IPS DF 4.7 (cell line): ENCODE data around the gene COL11A2.

ENCODE experiments used
- DNase-seq: peaks from one replicate; pipeline ENCODE4 v3.0.0-alpha.2; 2013; ENCODE audit warnings: low spot score; ENCODE audit errors: extremely low read depth

COL11A2 gene

GRCh38 chr6:33172688-33173534, 19.4 kb downstream of the COL11A2 start:
- no peak for DNase-seq

- no peak for DNase-seq
Measured at GRCh38 chr6:33171880-33172687, 20.2 kb downstream of the COL11A2 start.

GRCh38 chr6:33171016-33171879, 21.0 kb downstream of the COL11A2 start:
- no peak for DNase-seq

GRCh38 chr6:33170176-33171015, 21.9 kb downstream of the COL11A2 start:
- no peak for DNase-seq

GRCh38 chr6:33169291-33170175, 22.7 kb downstream of the COL11A2 start:
- no peak for DNase-seq

GRCh38 chr6:33168639-33169038, 23.6 kb downstream of the COL11A2 start:
- DNase-seq = no peak

GRCh38 chr6:33168284-33168601, 24.0 kb downstream of the COL11A2 start:
- DNase-seq = no peak

- DNase-seq = no peak
Measured at GRCh38 chr6:33167374-33168283, 24.6 kb downstream of the COL11A2 start.

- DNase-seq = no peak
Measured at GRCh38 chr6:33166811-33167210, 25.5 kb downstream of the COL11A2 start.

GRCh38 chr6:33166363-33166762, 25.9 kb downstream of the COL11A2 start:
- no peak for DNase-seq

GRCh38 chr6:33165581-33166258, 26.5 kb downstream of the COL11A2 start:
- no peak for DNase-seq

- DNase-seq = no peak
Measured at GRCh38 chr6:33164665-33165373, 27.4 kb downstream of the COL11A2 start.

- DNase-seq = no peak
Measured at GRCh38 chr6:33164176-33164575, 28.1 kb downstream of the COL11A2 start.

- DNase-seq = no peak
Measured at GRCh38 chr6:33163540-33163939, 28.7 kb downstream of the COL11A2 start.

- no peak for DNase-seq
Measured at GRCh38 chr6:33161354-33162331, 30.6 kb downstream of the COL11A2 start.

GRCh38 chr6:33160728-33161344, 31.4 kb downstream of the COL11A2 start:
- DNase-seq = no peak
